ENCODE measurements around the gene RBM17. TPM values are rescaled to one million over a fixed set of nuclear protein-coding genes. Genes with fewer than 3 reads are reported as not detected.

Gene RBM17
- total RNA-seq, 1 experiment from 2014 or later: 160 TPM

DNA sequence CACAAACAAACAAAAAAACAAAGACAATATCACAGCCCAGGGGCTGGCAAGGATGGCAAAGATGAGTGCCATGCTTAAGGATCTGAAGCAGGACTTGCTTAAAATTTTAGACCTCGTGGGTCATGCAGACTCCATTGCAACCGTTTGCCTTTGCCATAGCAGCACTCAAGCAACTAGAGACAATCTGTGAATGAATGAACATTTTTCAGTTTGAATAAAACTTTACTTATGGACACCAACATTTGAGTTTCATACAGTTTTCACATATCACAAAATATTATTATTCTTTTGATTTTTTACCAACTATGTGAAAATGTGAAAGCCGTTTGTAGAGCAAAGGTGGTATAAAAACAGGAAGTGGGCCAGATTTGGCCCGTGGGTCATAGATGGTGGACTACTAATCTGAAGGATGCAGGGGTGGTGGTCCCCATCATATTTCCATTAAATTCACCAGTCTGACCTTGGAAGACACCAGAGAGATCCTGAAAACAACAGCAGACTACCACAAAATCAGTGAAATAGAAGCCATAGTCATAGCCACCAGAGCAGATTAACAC lies 8.3 kb upstream of the RBM17 start (continued):
- TF ChIP-seq, protein P1, sequence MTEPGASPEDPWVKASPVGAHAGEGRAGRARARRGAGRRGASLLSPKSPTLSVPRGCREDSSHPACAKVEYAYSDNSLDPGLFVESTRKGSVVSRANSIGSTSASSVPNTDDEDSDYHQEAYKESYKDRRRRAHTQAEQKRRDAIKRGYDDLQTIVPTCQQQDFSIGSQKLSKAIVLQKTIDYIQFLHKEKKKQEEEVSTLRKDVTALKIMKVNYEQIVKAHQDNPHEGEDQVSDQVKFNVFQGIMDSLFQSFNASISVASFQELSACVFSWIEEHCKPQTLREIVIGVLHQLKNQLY (CRISPR knock-in tag; IDR thresholded peaks at IDR 0.05): no peak
- no peak for TF ChIP-seq IRF2 (CRISPR knock-in tag; IDR thresholded peaks at IDR 0.05; ENCODE audit: borderline replicate concordance, low read depth)
- no peak for TF ChIP-seq ZNF263 (CRISPR knock-in tag; IDR thresholded peaks at IDR 0.05; ENCODE audit: low read depth)
- TF ChIP-seq, protein P2, sequence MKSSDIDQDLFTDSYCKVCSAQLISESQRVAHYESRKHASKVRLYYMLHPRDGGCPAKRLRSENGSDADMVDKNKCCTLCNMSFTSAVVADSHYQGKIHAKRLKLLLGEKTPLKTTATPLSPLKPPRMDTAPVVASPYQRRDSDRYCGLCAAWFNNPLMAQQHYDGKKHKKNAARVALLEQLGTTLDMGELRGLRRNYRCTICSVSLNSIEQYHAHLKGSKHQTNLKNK (CRISPR knock-in tag; IDR thresholded peaks at IDR 0.05): no peak
- TF ChIP-seq OVOL2 (CRISPR knock-in tag; IDR thresholded peaks at IDR 0.05; ENCODE audit: borderline replicate concordance): no peak
- TF ChIP-seq, protein P3, sequence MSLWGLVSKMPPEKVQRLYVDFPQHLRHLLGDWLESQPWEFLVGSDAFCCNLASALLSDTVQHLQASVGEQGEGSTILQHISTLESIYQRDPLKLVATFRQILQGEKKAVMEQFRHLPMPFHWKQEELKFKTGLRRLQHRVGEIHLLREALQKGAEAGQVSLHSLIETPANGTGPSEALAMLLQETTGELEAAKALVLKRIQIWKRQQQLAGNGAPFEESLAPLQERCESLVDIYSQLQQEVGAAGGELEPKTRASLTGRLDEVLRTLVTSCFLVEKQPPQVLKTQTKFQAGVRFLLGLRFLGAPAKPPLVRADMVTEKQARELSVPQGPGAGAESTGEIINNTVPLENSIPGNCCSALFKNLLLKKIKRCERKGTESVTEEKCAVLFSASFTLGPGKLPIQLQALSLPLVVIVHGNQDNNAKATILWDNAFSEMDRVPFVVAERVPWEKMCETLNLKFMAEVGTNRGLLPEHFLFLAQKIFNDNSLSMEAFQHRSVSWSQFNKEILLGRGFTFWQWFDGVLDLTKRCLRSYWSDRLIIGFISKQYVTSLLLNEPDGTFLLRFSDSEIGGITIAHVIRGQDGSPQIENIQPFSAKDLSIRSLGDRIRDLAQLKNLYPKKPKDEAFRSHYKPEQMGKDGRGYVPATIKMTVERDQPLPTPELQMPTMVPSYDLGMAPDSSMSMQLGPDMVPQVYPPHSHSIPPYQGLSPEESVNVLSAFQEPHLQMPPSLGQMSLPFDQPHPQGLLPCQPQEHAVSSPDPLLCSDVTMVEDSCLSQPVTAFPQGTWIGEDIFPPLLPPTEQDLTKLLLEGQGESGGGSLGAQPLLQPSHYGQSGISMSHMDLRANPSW (CRISPR knock-in tag; conservative IDR thresholded peaks at IDR 0.05; ENCODE audit: low read depth): no peak
- TF ChIP-seq, protein P4, sequence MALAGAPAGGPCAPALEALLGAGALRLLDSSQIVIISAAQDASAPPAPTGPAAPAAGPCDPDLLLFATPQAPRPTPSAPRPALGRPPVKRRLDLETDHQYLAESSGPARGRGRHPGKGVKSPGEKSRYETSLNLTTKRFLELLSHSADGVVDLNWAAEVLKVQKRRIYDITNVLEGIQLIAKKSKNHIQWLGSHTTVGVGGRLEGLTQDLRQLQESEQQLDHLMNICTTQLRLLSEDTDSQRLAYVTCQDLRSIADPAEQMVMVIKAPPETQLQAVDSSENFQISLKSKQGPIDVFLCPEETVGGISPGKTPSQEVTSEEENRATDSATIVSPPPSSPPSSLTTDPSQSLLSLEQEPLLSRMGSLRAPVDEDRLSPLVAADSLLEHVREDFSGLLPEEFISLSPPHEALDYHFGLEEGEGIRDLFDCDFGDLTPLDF (CRISPR knock-in tag; IDR thresholded peaks at IDR 0.05): no peak
- TF ChIP-seq NFYB (CRISPR knock-in tag; conservative IDR thresholded peaks at IDR 0.05; ENCODE audit: low read depth): no peak
- no peak for TF ChIP-seq ZBTB21 (CRISPR knock-in tag; IDR thresholded peaks at IDR 0.05; ENCODE audit: borderline replicate concordance)
- TF ChIP-seq, protein P5, sequence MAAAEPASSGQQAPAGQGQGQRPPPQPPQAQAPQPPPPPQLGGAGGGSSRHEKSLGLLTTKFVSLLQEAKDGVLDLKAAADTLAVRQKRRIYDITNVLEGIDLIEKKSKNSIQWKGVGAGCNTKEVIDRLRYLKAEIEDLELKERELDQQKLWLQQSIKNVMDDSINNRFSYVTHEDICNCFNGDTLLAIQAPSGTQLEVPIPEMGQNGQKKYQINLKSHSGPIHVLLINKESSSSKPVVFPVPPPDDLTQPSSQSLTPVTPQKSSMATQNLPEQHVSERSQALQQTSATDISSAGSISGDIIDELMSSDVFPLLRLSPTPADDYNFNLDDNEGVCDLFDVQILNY (CRISPR knock-in tag; IDR thresholded peaks at IDR 0.05): no peak
- no peak for TF ChIP-seq ZNF416 (CRISPR knock-in tag; IDR thresholded peaks at IDR 0.05)
- no peak for TF ChIP-seq FOXJ3 (CRISPR knock-in tag; IDR thresholded peaks at IDR 0.05; ENCODE audit: borderline replicate concordance)

DNA sequence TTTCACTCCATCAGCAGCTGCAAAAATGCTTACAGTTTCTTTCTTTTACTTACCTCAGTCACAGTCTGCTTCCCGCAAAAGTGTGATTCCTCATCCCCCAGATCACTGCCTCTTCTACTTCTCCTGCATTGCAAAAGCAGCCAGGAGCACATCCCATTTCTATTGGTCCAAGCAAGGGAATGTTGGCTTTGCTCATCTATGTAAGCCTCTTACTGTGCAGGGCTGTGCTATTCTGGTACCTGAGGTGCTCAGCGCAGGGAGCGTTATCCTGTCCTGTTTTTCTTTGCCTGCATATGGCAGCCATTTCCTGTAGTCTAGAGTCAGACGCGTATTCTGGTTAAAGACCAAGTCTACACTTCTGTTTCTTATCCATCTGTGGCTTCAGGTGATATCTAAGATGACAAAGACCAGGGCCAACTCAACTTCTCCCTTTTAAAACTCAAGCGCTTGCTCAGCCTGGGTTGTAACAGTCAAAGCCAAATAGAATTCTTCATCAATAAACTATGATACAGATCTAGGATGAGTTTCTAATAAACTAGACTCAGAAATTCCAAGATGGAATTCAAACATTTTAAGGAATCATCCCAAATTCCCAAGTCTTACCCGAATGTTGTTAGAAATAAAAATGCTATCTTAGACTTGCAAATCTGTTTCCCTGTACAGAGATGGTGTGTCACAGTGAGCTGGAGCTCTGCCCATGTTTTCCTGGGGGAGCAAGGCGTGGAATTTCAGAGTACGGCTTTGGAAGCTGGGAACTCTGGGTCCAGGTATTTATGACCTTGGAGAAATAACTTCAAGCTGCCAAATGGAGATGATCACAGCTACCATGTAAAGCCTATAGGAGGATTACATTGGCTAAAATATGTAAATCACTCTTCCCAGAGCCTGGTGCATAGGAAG lies 6.1 kb upstream of the RBM17 start:
- Mint-ChIP-seq H3K9me3 (peaks cover 9% of the 10 kb centered on the region), H3K27me3 (ENCODE audit: low read depth) (no peaks in the 10 kb centered on the region), H3K27ac (no peak overlapping the region), H3K4me3 (no peak overlapping the region), H3K4me1 (peaks cover 21% of the 10 kb centered on the region), H3K36me3 (no peaks in the 10 kb centered on the region)
- POLR2A ChIA-PET: no interaction called here
- no peak for DNase-seq (ENCODE audit: low spot score)
- CTCF ChIA-PET: interaction anchor here (1.3 to 2.6 kb wide), 3 partner anchors 121 to 319 kb away, joined by 3 to 7 read pairs (median 6); no protein-coding TSS in a partner anchor
- ATAC-seq: no peak
- TF ChIP-seq RELA (CRISPR knock-in tag; IDR thresholded peaks at IDR 0.05; ENCODE audit: borderline replicate concordance): no peak
- TF ChIP-seq JAZF1 (CRISPR knock-in tag; IDR thresholded peaks at IDR 0.05): no peak
- no peak for TF ChIP-seq ZNF121 (CRISPR knock-in tag; IDR thresholded peaks at IDR 0.05)
- TF ChIP-seq, protein P6, sequence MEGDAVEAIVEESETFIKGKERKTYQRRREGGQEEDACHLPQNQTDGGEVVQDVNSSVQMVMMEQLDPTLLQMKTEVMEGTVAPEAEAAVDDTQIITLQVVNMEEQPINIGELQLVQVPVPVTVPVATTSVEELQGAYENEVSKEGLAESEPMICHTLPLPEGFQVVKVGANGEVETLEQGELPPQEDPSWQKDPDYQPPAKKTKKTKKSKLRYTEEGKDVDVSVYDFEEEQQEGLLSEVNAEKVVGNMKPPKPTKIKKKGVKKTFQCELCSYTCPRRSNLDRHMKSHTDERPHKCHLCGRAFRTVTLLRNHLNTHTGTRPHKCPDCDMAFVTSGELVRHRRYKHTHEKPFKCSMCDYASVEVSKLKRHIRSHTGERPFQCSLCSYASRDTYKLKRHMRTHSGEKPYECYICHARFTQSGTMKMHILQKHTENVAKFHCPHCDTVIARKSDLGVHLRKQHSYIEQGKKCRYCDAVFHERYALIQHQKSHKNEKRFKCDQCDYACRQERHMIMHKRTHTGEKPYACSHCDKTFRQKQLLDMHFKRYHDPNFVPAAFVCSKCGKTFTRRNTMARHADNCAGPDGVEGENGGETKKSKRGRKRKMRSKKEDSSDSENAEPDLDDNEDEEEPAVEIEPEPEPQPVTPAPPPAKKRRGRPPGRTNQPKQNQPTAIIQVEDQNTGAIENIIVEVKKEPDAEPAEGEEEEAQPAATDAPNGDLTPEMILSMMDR (IDR thresholded peaks at IDR 0.05): no peak
- TF ChIP-seq FOXK1 (CRISPR knock-in tag; IDR thresholded peaks at IDR 0.05): no peak
- TF ChIP-seq, protein P7, sequence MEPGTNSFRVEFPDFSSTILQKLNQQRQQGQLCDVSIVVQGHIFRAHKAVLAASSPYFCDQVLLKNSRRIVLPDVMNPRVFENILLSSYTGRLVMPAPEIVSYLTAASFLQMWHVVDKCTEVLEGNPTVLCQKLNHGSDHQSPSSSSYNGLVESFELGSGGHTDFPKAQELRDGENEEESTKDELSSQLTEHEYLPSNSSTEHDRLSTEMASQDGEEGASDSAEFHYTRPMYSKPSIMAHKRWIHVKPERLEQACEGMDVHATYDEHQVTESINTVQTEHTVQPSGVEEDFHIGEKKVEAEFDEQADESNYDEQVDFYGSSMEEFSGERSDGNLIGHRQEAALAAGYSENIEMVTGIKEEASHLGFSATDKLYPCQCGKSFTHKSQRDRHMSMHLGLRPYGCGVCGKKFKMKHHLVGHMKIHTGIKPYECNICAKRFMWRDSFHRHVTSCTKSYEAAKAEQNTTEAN (CRISPR knock-in tag; IDR thresholded peaks at IDR 0.05): no peak
- TF ChIP-seq, protein P8, sequence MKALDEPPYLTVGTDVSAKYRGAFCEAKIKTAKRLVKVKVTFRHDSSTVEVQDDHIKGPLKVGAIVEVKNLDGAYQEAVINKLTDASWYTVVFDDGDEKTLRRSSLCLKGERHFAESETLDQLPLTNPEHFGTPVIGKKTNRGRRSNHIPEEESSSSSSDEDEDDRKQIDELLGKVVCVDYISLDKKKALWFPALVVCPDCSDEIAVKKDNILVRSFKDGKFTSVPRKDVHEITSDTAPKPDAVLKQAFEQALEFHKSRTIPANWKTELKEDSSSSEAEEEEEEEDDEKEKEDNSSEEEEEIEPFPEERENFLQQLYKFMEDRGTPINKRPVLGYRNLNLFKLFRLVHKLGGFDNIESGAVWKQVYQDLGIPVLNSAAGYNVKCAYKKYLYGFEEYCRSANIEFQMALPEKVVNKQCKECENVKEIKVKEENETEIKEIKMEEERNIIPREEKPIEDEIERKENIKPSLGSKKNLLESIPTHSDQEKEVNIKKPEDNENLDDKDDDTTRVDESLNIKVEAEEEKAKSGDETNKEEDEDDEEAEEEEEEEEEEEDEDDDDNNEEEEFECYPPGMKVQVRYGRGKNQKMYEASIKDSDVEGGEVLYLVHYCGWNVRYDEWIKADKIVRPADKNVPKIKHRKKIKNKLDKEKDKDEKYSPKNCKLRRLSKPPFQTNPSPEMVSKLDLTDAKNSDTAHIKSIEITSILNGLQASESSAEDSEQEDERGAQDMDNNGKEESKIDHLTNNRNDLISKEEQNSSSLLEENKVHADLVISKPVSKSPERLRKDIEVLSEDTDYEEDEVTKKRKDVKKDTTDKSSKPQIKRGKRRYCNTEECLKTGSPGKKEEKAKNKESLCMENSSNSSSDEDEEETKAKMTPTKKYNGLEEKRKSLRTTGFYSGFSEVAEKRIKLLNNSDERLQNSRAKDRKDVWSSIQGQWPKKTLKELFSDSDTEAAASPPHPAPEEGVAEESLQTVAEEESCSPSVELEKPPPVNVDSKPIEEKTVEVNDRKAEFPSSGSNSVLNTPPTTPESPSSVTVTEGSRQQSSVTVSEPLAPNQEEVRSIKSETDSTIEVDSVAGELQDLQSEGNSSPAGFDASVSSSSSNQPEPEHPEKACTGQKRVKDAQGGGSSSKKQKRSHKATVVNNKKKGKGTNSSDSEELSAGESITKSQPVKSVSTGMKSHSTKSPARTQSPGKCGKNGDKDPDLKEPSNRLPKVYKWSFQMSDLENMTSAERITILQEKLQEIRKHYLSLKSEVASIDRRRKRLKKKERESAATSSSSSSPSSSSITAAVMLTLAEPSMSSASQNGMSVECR (CRISPR knock-in tag; IDR thresholded peaks at IDR 0.05; ENCODE audit: borderline replicate concordance): no peak
- TF ChIP-seq NR3C1 (CRISPR knock-in tag; conservative IDR thresholded peaks at IDR 0.05; ENCODE audit: low read depth): no peak
- no peak for TF ChIP-seq TP53 (CRISPR knock-in tag; IDR thresholded peaks at IDR 0.05)
